C1 segment of cervical spinal cord (tissue), 14 donors: ENCODE measurements around the gene PCNX1.
"Not testable (repeated sequence)": the region's sequence is repeated elsewhere in the genome, so short reads cannot be mapped to it uniquely, and the experiment has no call there.

Source experiments
- DNase-seq, 14 donors: peaks; one replicate each; lab custom pipeline; 2025; lab: John Stamatoyannopoulos, UW

The PCNX1 gene

DNA sequence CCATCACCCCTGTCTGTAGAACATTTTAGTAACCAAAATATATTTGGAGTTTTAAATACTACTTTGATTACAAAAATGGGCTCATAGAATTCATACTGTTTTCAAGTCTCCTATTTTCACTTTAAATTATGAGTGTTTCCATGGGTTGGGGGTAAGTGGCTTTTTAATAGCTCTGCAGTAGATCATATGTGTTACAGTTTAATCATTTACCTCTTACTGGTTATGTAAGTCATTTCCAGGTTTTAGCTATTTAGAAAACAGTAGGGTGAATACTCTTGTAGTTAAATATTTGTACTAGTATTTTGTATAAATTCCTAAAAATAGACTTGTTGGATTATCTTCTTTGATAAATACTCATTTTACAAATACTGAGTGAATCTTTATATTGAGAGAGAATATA lies 8.2 kb downstream of the PCNX1 start:
- DNase-seq, result no peak

DNA sequence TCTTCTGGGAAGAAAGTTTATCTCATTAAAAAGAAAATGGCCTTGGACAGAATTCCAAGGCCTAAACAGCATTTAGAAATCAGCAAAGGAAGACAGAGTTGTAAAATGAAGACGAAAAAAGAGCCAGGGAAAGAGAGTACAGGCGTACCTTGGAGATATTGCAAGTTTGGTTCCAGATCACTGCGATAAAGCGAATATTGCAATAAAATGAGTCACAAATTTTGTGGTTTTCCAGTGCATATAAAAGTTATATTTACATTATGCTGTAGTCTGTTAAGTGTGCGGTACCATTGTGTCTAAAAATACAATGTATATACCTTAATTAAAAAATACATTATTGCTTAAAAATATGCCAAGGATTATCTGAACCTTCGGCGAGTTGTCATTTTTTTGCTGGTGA lies 9.0 kb downstream of the PCNX1 start:
- DNase-seq, result no peak

DNA sequence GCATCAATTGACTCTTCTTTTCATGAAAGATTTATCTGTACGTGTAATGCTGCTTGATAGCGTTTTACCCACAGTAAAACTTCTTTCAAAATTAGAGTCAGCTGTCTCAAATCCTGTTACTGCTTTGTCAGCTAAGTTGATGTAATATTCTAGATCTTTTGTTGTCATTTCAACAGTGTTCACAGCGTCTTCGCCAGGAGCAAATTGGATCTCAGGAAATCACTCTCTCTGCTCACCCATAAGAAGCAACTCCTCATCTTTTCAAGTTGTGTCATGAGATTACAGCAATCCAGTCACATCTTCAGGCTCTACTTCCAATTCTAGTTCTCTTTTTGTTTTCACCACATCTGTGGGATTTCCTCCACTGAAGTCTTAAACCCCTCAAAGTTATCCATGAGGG lies 9.5 kb downstream of the PCNX1 start:
- DNase-seq, result no peak

DNA sequence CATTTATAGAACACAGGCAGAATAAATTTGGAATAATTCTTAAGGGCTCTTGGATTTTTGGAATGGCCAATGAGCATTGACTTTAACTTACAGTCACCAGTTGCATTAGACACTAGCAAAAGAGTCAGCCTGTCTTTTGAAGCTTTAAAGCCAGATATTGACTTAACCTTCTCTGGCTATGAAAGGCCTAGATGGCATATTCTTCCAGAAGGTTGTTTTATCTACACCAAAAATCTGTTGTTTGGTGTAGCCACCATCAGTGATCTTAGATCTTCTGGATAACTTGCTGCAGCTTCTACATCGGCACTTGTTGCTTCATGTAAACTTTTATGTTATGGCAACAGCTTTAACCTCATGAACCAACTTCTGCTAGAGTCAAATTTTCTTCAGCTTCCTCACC lies 10.4 kb downstream of the PCNX1 start:
- DNase-seq, result no peak

DNA sequence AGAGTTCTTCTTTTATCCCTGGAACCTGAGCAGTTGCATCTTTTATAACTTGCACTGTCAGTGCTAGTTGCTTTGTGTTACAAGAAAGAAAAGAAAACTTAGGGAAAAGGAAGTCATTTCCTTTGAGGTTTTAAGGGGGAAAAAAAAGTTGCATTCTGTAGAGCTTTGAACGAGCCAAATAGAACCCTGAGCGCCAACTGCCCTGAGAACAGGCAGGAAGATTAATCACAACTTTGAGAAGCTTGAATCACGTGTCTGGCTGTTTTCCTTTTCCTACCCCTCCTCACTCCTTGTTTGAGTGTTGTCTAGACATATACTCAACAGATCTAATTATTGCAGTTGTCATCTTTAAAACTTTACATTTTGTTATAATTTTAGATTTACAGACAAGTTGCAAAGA lies 12.5 kb downstream of the PCNX1 start:
- no peak for DNase-seq

DNA sequence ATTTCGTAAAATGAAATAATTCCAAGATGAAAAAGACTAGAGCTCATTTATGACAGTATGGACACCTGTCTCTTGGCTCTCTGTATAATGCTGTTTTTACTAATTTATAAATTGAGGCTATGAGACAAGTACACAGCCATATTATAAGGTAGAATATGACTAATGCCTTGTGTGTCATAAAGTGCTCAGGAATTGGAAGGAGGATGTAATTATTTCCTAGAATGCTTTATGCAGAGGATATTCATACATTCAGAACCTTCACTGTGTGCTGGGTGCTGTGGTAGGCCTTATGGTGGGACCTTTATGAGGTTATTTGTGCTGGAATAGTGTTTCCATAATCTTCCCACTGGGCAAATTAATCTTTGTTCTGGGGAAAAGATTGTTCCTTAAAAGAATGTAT lies 13.3 kb downstream of the PCNX1 start:
- no peak for DNase-seq

DNA sequence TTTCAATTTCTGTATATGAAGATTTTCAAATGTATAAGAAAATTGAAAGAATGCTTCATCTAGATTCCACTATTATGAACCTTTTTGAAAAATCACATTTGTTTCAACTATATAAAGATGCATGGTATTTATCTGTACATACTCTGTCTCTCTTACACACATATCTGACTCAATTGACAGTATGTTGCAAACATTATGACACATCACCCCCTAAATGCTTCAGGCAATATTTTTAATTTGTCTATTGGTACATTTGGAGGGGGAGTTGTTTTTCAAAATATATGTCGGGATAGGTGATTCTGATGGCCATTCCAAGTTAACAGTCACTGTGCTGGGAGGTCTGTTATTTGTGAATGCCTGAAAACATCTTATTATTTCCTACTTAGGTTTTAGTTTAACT lies 14.4 kb downstream of the PCNX1 start:
- DNase-seq, result no peak

DNA sequence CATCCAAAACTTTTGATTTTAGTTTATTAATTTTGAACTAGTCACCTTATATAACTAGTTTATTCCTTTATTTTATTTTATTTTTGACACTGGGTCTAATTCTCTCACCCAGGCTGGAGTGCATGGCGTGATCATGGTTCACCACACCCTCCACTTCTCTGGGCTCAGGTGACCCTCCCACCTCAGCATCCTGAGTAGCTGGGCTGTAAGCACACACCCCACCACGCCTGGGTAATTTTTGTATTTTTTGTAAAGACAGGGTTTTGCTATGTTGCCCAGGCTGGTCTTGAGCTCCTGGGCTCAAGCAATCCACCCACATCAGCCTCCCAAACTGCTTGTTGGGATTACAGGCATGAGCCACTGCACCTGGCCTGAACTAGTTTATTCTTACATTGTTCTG lies 17.3 kb downstream of the PCNX1 start:
- DNase-seq, result no peak

DNA sequence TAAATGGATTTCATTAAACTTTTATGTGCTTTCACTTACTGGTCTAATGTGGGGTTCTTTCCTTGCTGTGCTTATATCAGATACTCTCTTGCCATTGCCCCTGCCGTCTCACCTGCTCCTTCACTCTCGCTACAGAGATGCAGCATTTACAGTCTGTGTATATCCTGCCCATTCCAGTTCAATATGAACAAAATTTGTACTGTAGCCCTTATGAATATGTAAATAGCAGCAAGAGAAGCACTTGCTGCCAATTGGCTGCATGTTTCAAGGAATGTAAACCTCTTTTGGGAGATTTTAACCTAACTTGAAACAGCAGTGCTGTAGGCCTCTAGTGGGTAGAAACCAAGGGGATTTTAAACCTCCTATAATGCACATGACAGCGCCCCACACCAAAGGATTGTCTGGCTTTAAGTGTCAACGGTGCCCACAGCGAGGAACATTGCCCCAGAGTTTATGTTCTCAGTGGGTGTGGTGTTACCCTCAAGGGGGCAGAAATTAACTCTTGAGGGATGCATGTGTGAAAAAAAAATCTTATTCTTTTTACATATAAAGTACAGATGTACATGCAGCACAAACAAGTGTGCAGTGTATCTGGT lies 19.1 kb downstream of the PCNX1 start:
- no peak for DNase-seq

DNA sequence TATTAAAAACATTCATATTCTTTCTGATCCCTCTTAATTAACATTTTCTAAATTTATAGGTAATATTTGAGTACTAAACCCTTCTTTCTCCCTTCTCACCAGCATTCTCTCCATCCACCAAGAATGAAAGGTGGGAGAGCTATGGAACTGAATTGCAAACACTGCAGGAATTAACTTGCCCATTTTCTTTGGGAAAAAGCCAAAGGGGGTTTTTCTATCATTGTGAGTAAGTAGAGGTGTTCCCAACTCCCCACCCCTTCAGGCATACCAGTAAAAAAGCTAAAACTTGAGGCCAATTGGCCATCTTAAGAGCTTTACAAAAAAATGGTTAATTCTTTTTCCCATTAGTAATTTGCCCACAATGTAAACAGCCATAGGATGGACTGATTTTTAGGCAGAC lies 23.7 kb downstream of the PCNX1 start:
- no peak for DNase-seq

DNA sequence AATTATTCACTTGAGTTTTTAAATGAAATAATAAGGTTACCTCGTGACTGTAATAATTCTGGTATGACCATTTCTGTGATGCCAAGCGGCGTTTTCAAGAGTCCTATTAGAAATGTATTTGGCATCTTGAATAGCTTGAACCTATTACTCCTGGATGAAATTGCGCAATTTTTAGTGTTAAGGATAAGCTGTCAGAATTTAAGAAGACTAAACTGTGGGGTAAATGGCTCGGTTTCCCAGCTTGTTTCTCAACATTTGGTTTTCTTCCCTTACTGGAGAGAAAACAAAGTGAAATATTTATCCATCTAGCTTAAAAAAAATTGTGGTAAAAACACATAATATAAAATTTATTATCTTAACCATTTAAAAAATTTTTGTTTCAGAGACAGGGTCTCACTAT lies 26.8 kb downstream of the PCNX1 start:
- DNase-seq, result no peak

DNA sequence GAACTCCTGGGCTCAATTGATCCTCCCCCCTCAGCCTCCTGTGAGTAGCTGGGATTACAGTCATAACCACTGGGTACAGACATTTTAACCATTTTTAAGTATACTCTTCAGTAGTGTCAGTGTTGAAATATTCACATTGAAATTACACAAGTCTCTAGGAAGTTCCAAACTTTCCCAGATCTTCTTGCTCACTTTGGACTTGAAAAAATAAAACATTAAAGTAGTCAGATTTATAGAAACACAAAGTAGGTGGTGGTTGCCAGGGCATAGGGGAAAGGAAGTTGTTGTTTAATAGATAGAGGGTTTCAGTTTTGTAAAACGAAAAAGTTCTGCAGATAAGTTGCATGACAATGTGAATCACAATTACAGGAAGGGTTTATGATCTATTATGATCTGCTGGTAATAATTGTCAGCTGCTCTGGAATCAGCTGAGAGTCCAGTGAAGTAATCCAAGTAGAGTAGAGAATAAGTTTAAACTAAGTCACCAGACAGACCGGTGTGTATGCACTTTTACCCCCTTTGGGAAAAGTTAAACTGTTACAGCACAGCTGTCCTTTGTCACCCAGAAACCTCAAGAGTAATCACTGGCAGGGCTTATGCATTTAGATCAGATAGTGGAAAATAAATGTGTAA lies 27.4 kb downstream of the PCNX1 start:
- DNase-seq, result no peak

DNA sequence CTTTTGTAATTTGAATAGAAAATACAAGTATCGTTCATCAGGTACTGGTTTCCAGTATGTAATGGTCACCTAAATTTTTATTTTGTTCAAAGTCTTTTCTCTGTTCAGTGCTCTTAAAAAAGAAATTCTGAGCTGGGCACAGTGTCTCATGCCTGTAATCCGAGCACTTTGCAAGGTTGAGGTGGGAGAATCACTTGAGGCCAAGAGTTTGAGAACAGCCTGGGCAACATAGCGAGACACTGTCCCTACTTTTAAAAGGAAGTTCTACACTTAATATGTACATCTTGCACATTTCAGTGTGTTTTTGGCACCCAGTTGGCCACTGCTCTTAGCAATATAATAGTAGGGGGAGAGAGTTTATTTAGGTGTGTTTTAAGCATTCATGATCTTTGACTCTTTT lies 27.9 kb downstream of the PCNX1 start:
- DNase-seq, result no peak

DNA sequence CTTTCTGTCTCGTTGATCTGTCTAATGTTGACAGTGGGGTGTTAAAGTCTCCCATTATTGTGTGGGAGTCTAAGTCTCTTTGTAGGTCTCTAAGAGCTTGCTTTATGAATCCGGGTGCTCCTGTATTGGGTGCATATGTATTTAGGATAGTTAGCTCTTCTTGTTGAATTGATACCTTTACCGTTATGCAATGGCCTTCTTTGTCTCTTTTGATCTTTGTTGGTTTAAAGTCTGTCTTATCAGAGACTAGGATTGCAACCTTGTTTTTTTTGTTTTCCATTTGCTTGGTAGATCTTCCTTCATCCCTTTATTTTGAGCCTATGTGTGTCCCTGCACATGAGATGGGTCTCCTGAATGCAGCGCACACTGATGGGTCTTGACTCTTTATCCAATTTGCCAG lies 32.4 kb downstream of the PCNX1 start:
- DNase-seq, result not testable (repeated sequence)

DNA sequence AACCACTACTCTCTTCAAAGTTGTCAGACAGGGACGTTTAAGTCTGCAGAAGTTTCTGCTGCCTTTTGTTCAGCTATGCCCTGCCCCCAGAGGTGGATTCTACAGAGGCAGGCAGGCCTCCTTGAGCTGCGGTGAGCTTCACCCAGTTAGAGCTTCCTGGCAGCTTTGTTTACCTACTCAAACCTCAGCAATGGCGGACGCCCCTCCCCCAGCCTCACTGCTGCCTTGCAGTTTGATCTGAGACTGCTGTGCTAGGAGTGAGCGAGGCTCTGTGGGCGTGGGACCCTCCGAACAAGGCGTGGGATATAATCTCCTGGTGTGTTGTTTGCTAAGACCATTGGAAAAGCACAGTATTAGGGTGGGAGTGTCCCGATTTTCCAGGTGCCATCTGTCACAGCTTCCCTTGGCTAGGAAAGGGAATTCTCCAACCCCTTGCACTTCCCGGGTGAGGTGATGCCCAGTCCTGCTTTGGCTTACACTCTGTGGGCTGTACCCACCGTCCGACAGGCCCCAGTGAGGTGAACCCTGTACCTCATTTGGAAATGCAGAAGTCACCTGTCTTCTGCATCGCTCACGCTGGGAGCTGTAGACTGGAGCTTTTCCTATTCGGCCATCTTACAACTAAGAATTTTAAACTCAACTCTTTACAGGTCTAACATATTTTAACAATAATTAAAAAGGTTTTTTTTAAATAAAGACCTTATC lies 34.5 kb downstream of the PCNX1 start:
- DNase-seq, result not testable (repeated sequence)

DNA sequence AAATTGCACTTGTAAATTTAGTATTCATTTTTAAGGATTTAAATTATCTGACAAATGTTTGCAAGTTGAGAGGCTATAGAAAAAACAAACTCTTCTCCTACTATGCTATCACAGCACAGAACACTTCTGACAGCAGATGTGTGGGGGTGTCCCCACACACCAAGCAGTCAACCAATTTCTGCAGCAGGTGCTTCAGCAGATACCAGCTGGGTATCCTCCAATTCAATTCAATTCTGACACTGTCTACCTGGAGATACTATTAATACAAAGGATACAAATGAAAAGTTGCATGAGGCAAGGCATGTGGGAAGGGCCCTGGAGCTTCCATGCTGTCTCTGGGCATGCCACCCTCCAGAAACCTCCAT lies 35.1 kb downstream of the PCNX1 start:
- DNase-seq, result no peak

DNA sequence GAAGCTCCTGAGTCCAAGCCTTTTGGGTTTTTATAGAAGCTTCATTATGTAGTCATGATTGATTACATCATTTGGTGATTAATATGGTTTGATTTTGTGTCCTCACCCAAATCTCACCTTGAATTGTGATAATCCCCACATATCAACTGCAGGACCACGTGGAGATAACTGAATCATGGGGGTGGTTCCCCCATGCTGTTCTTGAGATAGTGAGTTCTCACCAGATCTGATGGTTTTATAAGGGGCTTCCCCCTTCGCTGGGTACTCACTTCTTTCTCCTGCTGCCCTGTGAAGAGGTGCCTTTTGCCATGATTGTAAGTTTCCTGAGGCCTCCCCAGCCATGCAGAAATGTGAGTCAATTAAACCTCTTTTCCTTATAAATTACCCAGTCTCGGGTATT lies 35.5 kb downstream of the PCNX1 start:
- DNase-seq, result not testable (repeated sequence)

DNA sequence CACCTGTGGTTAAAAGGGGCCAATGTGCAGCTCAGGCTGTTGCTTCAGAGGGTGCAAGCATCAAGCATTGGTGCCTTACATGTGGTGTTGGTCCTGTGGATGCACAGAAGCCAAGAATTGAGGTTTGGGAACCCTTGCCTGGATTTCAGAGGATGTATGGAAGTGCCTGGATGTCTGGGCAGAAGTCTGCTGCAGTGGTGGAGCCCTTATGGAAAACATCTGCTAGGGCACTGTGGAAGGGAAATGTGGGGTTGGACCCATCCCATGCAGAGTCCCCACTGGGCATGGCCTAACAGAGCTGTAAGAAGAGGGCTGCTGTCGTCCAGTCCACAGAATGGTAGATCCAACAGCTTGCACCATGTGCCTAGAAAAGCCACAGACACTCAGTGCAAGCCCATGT lies 36.6 kb downstream of the PCNX1 start:
- no peak for DNase-seq

DNA sequence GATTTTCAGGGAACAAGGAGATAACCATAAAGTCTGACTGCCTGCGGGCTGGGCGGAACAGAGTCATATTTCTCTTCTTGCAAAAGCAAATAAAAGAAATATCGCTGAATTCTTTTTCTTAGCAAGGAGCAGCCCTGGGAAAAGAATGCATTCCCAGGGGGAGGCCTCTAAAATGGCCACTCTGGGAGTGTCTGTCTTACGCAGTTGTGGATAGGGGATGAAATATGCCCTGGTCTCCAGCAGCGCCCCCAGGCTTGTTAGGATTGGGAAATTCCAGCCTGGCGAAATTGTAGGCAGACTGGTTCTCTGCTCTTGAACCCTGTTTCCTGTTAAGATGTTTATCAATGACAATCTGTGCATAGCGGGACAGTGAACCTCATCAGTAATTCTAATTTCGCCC lies 40.5 kb downstream of the PCNX1 start:
- DNase-seq, result no peak

DNA sequence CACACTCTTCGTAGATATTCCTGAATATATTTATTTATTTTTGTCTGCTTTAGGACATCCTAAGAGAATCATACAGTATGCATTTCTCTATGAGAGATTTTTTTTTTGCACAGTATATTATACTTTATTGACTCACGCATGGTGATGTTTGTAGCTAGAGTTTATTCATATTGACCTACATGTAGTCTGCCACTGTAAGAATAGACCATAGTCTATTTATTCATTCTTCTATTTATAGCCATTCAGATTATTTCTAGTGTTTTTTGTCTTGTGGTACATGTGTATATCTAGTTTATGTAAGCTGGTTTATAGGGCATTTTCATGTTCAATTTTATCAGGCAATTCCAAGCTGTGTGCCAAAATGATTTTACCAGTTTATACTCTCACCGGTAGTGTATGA lies 45.2 kb downstream of the PCNX1 start:
- no peak for DNase-seq

DNA sequence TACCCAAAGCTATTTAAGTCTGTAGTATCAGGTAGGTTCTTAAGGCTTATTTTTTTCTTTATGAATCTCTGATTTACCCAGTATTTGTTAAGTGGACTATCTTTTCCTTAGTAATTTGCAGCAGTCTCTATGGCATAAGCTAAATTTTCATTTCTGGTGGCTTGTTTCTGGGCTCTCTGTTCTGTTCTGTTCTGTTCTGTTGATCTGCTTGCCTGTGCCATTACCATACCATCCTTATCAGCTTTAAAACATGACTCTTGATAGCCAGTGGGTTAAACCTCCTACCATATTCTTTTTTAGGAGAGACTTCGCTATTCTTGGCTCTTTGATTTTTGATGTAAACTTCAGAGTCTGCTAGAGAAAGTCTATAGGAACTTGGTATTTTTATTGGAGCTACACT lies 46.8 kb downstream of the PCNX1 start:
- DNase-seq, result no peak

DNA sequence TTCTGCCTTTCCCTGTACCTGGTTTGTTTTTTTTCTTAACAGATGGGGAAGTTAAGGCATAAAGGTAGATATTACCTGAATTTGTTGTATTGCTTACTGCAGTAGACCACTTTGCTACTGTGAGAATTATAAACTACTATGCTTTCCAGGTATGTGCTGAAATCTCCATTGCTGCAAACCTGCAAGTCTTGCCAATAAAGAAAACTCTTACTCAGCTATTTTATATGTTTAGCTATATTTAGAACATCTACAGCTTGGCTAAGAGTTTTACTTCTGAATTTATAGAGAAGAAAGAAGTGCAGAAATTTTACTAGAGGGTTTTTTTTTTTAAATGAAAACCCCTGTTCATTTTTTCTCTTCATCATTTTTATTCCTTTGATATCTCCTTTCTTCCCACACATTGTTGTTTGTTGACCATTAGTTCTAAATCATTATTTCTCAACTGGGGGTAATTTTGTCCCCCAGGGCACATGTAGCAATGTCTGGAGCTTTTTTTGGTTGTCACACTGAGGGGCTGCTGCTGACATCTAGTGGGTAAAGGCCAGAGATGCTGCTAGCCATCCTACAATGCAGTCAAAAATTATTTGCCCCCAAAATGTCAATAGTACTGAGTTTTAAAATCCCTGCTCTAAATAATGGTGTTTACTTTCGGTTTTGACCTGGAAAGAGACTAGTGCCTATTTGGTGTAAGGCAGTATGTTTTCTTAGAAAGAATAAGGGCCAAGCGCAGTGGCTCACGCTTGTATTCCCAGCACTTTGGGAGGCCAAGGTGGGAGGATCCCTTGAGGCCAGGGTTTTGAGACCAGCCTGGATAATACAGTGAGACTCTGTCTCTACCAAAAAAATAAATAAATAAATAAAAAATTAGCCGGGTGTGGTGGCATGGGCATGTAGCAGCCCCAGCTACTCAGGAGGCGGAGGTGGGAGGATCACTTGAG lies 48.6 kb downstream of the PCNX1 start:
- no peak for DNase-seq
